ENCODE data around the gene SCMH1.
A peak's percentile ranks its signal among the peaks of the same experiment; 100 is the strongest.
"Not testable (repeated sequence)": the region's sequence is repeated elsewhere in the genome, so short reads cannot be mapped to it uniquely, and the experiment has no call there.

The SCMH1 gene

DNA sequence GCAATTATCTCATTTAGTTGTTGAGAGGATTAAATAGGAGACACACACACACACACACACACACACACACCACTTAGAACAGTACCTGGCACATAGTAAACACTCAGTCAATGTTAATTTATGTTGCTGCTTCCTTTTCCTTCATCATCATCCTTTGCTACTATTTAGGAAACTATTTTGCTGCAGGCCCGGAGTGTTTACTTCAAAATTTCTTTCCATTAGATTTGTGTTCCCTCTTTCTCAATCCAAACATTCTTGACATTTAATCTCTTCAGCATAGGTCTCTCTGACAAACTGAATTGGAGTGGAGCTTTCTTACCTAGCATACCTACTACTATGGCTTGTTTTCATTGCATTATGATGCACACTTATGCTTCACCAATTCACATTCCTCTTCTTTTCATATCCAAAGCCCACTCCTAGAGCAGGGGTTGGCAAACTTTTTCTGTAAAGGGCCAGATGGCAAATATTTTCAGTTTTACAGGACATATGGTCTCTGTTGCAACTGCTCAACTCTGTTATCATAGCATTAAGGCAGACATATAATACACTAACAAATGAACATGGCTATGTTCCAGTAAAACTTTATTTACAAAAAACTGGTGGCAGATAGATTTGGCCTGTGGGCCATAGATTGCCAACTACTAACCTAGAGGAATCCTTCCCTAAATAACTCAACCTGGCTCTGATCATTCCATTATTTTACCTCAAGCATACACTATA lies 49.5 kb downstream of the SCMH1 start:
- no peaks in the 10 kb centered on the region for H3K36me3 ChIP-seq (ENCODE audit: control insufficient read depth in 1 of 2, insufficient read depth in 2 of 2, low read depth in 1 of 2, low read length in 2 of 2)
- H3K4me3 ChIP-seq (ENCODE audit: insufficient read depth in 1 of 2, low read depth in 1 of 2, low read length in 2 of 2) = no peak overlapping the region
- H4K8ac ChIP-seq (ENCODE audit: low read length) = no peak overlapping the region
- no peak overlapping the region for H3K23ac ChIP-seq (ENCODE audit: low read length in 2 of 2)
- H2BK5ac ChIP-seq (ENCODE audit: low read depth, low read length, poor library complexity, severe bottlenecking) = no peak overlapping the region
- no peak overlapping the region for H2BK120ac ChIP-seq (ENCODE audit: low read depth, low read length)
- H3K14ac ChIP-seq (ENCODE audit: low read length in 2 of 2) = no peak overlapping the region
- no peak overlapping the region for H4K91ac ChIP-seq (ENCODE audit: low read length)
- H2BK15ac ChIP-seq (ENCODE audit: low read depth, poor library complexity, severe bottlenecking) = no peak overlapping the region
- peak; percentile 52 for DNase-seq
- no peak overlapping the region for H3K4ac ChIP-seq (ENCODE audit: low read depth in 1 of 2, low read length in 2 of 2)
- no peak overlapping the region for H2AK5ac ChIP-seq (ENCODE audit: low read length, severe bottlenecking)
- no peak overlapping the region for H2AFZ ChIP-seq (ENCODE audit: low read depth, low read length)
- H3K9ac ChIP-seq (ENCODE audit: low read length) = no peak overlapping the region
- H3K18ac ChIP-seq (ENCODE audit: low read depth in 1 of 2, low read length in 2 of 2) = no peak overlapping the region
- H3K27me3 ChIP-seq (ENCODE audit: control insufficient read depth in 1 of 2, insufficient read depth in 1 of 2, low read length in 2 of 2) = no peaks in the 10 kb centered on the region
- no peaks in the 10 kb centered on the region for H3K4me1 ChIP-seq (ENCODE audit: control insufficient read depth, insufficient read depth, low read depth, low read length)
- no peak overlapping the region for H2BK12ac ChIP-seq (ENCODE audit: low read length in 2 of 2)
- H3K9me3 ChIP-seq (ENCODE audit: control insufficient read depth, low read length) = no peaks in the 10 kb centered on the region
- peaks cover 16% of the 10 kb centered on the region for H3K79me1 ChIP-seq (replicated peaks; ENCODE audit: low read length, poor library complexity, severe bottlenecking)
- no peak overlapping the region for H3K4me2 ChIP-seq (ENCODE audit: low read length, poor library complexity, severe bottlenecking)
- 18% methylated on average over 1 of the region's 1 CpG for WGBS
- no peak overlapping the region for H3K27ac ChIP-seq (ENCODE audit: low read length, poor library complexity, severe bottlenecking)

DNA sequence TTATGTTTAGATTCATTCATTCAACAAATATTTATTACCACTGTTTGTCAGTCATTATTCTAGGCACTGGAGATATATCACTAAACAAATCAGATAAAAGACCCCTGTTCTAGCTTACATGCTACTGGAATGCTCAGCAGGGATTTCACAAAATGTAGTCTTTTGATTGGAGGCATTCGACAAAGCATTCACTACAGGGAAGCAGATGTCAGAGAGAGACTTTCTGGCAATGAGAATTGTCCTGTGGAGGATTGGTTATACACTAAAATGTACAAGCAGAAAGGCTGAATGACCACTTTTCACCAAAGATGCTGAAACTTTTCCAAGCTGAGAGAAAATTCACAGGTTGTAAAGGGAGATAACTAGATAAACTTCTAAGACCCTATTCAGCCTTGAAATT lies 57.7 kb downstream of the SCMH1 start:
- Histone ChIP-seq H3K4me3 (ENCODE audit: insufficient read depth in 1 of 2, low read depth in 1 of 2, low read length in 2 of 2) (no peak overlapping the region), H3K9me3 (ENCODE audit: control insufficient read depth, low read length) (no peaks in the 10 kb centered on the region), H3K9ac (ENCODE audit: low read length) (no peak overlapping the region), H3K4ac (ENCODE audit: low read depth in 1 of 2, low read length in 2 of 2) (no peak overlapping the region), H3K27ac (ENCODE audit: low read length, poor library complexity, severe bottlenecking) (no peak overlapping the region), H2BK15ac (ENCODE audit: low read depth, poor library complexity, severe bottlenecking) (no peak overlapping the region), H3K36me3 (ENCODE audit: control insufficient read depth in 1 of 2, insufficient read depth in 2 of 2, low read depth in 1 of 2, low read length in 2 of 2) (peaks cover 0 to 3% of the 10 kb centered on the region in 2 experiments), H3K4me1 (ENCODE audit: control insufficient read depth, insufficient read depth, low read depth, low read length) (no peaks in the 10 kb centered on the region), H2BK120ac (ENCODE audit: low read depth, low read length) (no peak overlapping the region), H3K27me3 (ENCODE audit: control insufficient read depth in 1 of 2, insufficient read depth in 1 of 2, low read length in 2 of 2) (no peaks in the 10 kb centered on the region), H3K14ac (ENCODE audit: low read length in 2 of 2) (no peak overlapping the region), H2AK5ac (ENCODE audit: low read length, severe bottlenecking) (no peak overlapping the region), H3K23ac (ENCODE audit: low read length in 2 of 2) (no peak overlapping the region), H2AFZ (ENCODE audit: low read depth, low read length) (no peak overlapping the region), H4K8ac (ENCODE audit: low read length) (no peak overlapping the region), H3K79me1 (replicated peaks; ENCODE audit: low read length, poor library complexity, severe bottlenecking) (peaks cover 13% of the 10 kb centered on the region), H4K91ac (ENCODE audit: low read length) (no peak overlapping the region), H2BK12ac (ENCODE audit: low read length in 2 of 2) (no peak overlapping the region), H3K18ac (ENCODE audit: low read depth in 1 of 2, low read length in 2 of 2) (no peak overlapping the region), H3K4me2 (ENCODE audit: low read length, poor library complexity, severe bottlenecking) (no peak overlapping the region), H2BK5ac (ENCODE audit: low read depth, low read length, poor library complexity, severe bottlenecking) (no peak overlapping the region)
- 100% methylated on average over 1 of the region's 1 CpG for WGBS
- no peak for DNase-seq

DNA sequence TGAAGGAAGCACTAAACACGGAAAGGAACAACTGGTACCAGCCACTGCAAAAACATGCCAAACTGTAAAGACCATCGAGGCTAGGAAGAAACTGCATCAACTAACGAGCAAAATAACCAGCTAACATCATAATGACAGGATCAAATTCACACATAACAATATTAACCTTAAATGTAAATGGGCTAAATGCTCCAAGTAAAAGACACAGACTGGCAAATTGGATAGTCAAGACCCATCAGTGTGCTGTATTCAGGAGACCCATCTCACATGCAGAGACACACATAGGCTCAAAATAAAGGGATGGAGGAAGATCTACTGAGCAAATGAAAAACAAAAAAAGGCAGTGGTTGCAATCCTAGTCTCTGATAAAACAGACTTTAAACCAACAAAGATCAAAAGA lies 63.9 kb downstream of the SCMH1 start:
- not testable (repeated sequence) for H3K4ac ChIP-seq (ENCODE audit: low read depth in 1 of 2, low read length in 2 of 2); H2BK12ac ChIP-seq (ENCODE audit: low read length in 2 of 2); H3K27me3 ChIP-seq (ENCODE audit: control insufficient read depth in 1 of 2, insufficient read depth in 1 of 2, low read length in 2 of 2); H3K4me3 ChIP-seq (ENCODE audit: insufficient read depth in 1 of 2, low read depth in 1 of 2, low read length in 2 of 2); H3K36me3 ChIP-seq (ENCODE audit: control insufficient read depth in 1 of 2, insufficient read depth in 2 of 2, low read depth in 1 of 2, low read length in 2 of 2); H2BK5ac ChIP-seq (ENCODE audit: low read depth, low read length, poor library complexity, severe bottlenecking); H2AK5ac ChIP-seq (ENCODE audit: low read length, severe bottlenecking); H3K14ac ChIP-seq (ENCODE audit: low read length in 2 of 2); H3K23ac ChIP-seq (ENCODE audit: low read length in 2 of 2); H3K4me2 ChIP-seq (ENCODE audit: low read length, poor library complexity, severe bottlenecking); H4K8ac ChIP-seq (ENCODE audit: low read length); DNase-seq; H3K9me3 ChIP-seq (ENCODE audit: control insufficient read depth, low read length); H3K79me1 ChIP-seq (replicated peaks; ENCODE audit: low read length, poor library complexity, severe bottlenecking); H4K91ac ChIP-seq (ENCODE audit: low read length); H2AFZ ChIP-seq (ENCODE audit: low read depth, low read length); H3K9ac ChIP-seq (ENCODE audit: low read length); H3K4me1 ChIP-seq (ENCODE audit: control insufficient read depth, insufficient read depth, low read depth, low read length); H3K18ac ChIP-seq (ENCODE audit: low read depth in 1 of 2, low read length in 2 of 2); H2BK15ac ChIP-seq (ENCODE audit: low read depth, poor library complexity, severe bottlenecking); H3K27ac ChIP-seq (ENCODE audit: low read length, poor library complexity, severe bottlenecking); H2BK120ac ChIP-seq (ENCODE audit: low read depth, low read length)
- no CpG with 5 or more reads among the region's 3 CpGs for WGBS

GRCh38 chr1:41175546-41175945 lies 66.6 kb downstream of the SCMH1 start:
- Histone ChIP-seq H3K9ac (ENCODE audit: low read length) (no peak overlapping the region), H2BK5ac (ENCODE audit: low read depth, low read length, poor library complexity, severe bottlenecking) (no peak overlapping the region), H4K91ac (ENCODE audit: low read length) (no peak overlapping the region), H3K36me3 (ENCODE audit: control insufficient read depth in 1 of 2, insufficient read depth in 2 of 2, low read depth in 1 of 2, low read length in 2 of 2) (no peaks in the 10 kb centered on the region), H3K23ac (ENCODE audit: low read length in 2 of 2) (no peak overlapping the region), H3K14ac (ENCODE audit: low read length in 2 of 2) (no peak overlapping the region), H3K18ac (ENCODE audit: low read depth in 1 of 2, low read length in 2 of 2) (no peak overlapping the region), H2AK5ac (ENCODE audit: low read length, severe bottlenecking) (no peak overlapping the region), H3K79me1 (replicated peaks; ENCODE audit: low read length, poor library complexity, severe bottlenecking) (peaks cover 11% of the 10 kb centered on the region), H3K27me3 (ENCODE audit: control insufficient read depth in 1 of 2, insufficient read depth in 1 of 2, low read length in 2 of 2) (no peaks in the 10 kb centered on the region), H3K27ac (ENCODE audit: low read length, poor library complexity, severe bottlenecking) (no peak overlapping the region), H3K4me1 (ENCODE audit: control insufficient read depth, insufficient read depth, low read depth, low read length) (no peaks in the 10 kb centered on the region), H3K4me2 (ENCODE audit: low read length, poor library complexity, severe bottlenecking) (no peak overlapping the region), H2BK15ac (ENCODE audit: low read depth, poor library complexity, severe bottlenecking) (no peak overlapping the region), H3K9me3 (ENCODE audit: control insufficient read depth, low read length) (no peaks in the 10 kb centered on the region), H3K4ac (ENCODE audit: low read depth in 1 of 2, low read length in 2 of 2) (no peak overlapping the region), H3K4me3 (ENCODE audit: insufficient read depth in 1 of 2, low read depth in 1 of 2, low read length in 2 of 2) (no peak overlapping the region), H2BK120ac (ENCODE audit: low read depth, low read length) (no peak overlapping the region), H2AFZ (ENCODE audit: low read depth, low read length) (no peak overlapping the region), H4K8ac (ENCODE audit: low read length) (no peak overlapping the region), H2BK12ac (ENCODE audit: low read length in 2 of 2) (no peak overlapping the region)
- no peak for DNase-seq
